HL-60/S4 treated with phorbol 12-myristate 13-acetate at 8.2 ng/mL for 4 days and 3 days (cell line): ENCODE measurements around the gene MAN1A1.

ENCODE experiments used
- in situ Hi-C: fragments of 300-500 bp; cut with MboI; formaldehyde crosslinking; loops from 2 replicates; pipeline ENCODE4 v1.15.0; 2022; ENCODE audit warnings: low sequenced_read_pairs

The MAN1A1 gene

GRCh38 chr6:119274197-119274595, 75.4 kb downstream of the MAN1A1 start:
- in situ Hi-C loops, result no loop called here

GRCh38 chr6:119273272-119274196, 76.0 kb downstream of the MAN1A1 start:
- in situ Hi-C loops, result no loop called here

- in situ Hi-C loops, result no loop called here
Observed at GRCh38 chr6:119270545-119270944, 79.0 kb downstream of the MAN1A1 start.

GRCh38 chr6:119269266-119270103, 80.1 kb downstream of the MAN1A1 start:
- in situ Hi-C loops, result no loop called here

- in situ Hi-C loops, result no loop called here
Observed at GRCh38 chr6:119267126-119267905, 82.2 kb downstream of the MAN1A1 start.

- in situ Hi-C loops, result no loop called here
Observed at GRCh38 chr6:119264854-119265397, 84.6 kb downstream of the MAN1A1 start.

GRCh38 chr6:119262612-119263011, 86.9 kb downstream of the MAN1A1 start:
- in situ Hi-C loops, result no loop called here

- in situ Hi-C loops, result no loop called here
Observed at GRCh38 chr6:119261944-119262284, 87.6 kb downstream of the MAN1A1 start.

GRCh38 chr6:119259027-119259426, 90.5 kb downstream of the MAN1A1 start:
- in situ Hi-C loops, result no loop called here

GRCh38 chr6:119257726-119258125, 91.8 kb downstream of the MAN1A1 start:
- in situ Hi-C loops, result no loop called here

GRCh38 chr6:119256978-119257462, 92.5 kb downstream of the MAN1A1 start:
- in situ Hi-C loops, result no loop called here

- in situ Hi-C loops, result no loop called here
Observed at GRCh38 chr6:119256392-119256791, 93.2 kb downstream of the MAN1A1 start.

- in situ Hi-C loops, result no loop called here
Observed at GRCh38 chr6:119255492-119255891, 94.1 kb downstream of the MAN1A1 start.

GRCh38 chr6:119250036-119250435, 99.5 kb downstream of the MAN1A1 start:
- in situ Hi-C loops, result no loop called here

- in situ Hi-C loops, result no loop called here
Observed at GRCh38 chr6:119249319-119249718, 100.2 kb downstream of the MAN1A1 start.

GRCh38 chr6:119247504-119247903, 102.1 kb downstream of the MAN1A1 start:
- in situ Hi-C loops, result no loop called here

GRCh38 chr6:119243657-119244056, 105.9 kb downstream of the MAN1A1 start:
- in situ Hi-C loops, result no loop called here

GRCh38 chr6:119243037-119243436, 106.5 kb downstream of the MAN1A1 start:
- in situ Hi-C loops, result no loop called here

GRCh38 chr6:119241540-119242309, 107.8 kb downstream of the MAN1A1 start:
- in situ Hi-C loops, result no loop called here

- in situ Hi-C loops, result no loop called here
Observed at GRCh38 chr6:119241111-119241465, 108.5 kb downstream of the MAN1A1 start.
